OCI-LY7 (cell line): ENCODE data around the gene SIN3B. TPM values are rescaled to one million over a fixed set of nuclear protein-coding genes. Genes with fewer than 3 reads are reported as not detected.

Source experiments
- BruUV-seq: library from RNA; stranded (reverse); fragments of 400-500 nt; replicated peaks from 2 replicates; lab custom pipeline; 2021; lab: Mats Ljungman, UMichigan
- CTCF ChIA-PET: fragments of 300-600 bp; sonication (Branson Sonifier 250); formaldehyde crosslinking; loops from one replicate; lab custom pipeline; 2022; ENCODE audit warnings: antibody characterized with exemption; ENCODE audit not compliant: unreplicated experiment; lab: Charles Lee
- POLR2A ChIA-PET: fragments of 300-600 bp; sonication (Branson Sonifier 250); formaldehyde crosslinking; loops from one replicate; lab custom pipeline; 2022; ENCODE audit warnings: antibody characterized with exemption; lab: Charles Lee
- DNase-seq: peaks from one replicate; pipeline ENCODE4 v3.0.0-alpha.2; 2015; ENCODE audit warnings: low spot score
- H2AFZ ChIP-seq: fragments of 200-600 bp; sonication (generic), shearing (Covaris generic); 2 replicates; pipeline ENCODE4 v1.6.1; 2014; ENCODE audit warnings: mild to moderate bottlenecking, antibody characterized with exemption, low read length, moderate library complexity
- H3K27ac ChIP-seq: fragments of 200-600 bp; sonication (generic); 2 replicates; pipeline ENCODE4 v1.5.1; 2014; ENCODE audit warnings: mixed run types, low read depth, mild to moderate bottlenecking, moderate library complexity, low read length, inconsistent platforms; ENCODE audit not compliant: poor library complexity, severe bottlenecking
- H3K36me3 ChIP-seq: fragments of 200-600 bp; sonication (generic); 2 replicates; pipeline ENCODE4 v1.6.1; 2014; ENCODE audit warnings: mild to moderate bottlenecking, antibody characterized with exemption, low read length, moderate library complexity, mixed read lengths; ENCODE audit not compliant: insufficient read depth
- H3K4me1 ChIP-seq: fragments of 200-600 bp; sonication (generic); 2 replicates; pipeline ENCODE4 v1.5.1; 2014; ENCODE audit warnings: mild to moderate bottlenecking, low read length; ENCODE audit not compliant: insufficient read depth, poor library complexity, severe bottlenecking
- H3K4me2 ChIP-seq: fragments of 200-600 bp; sonication (generic); 2 replicates; pipeline ENCODE4 v1.6.1; 2014; ENCODE audit warnings: mild to moderate bottlenecking, low read length
- H3K4me3 ChIP-seq: fragments of 200-600 bp; sonication (generic); 2 replicates; pipeline ENCODE4 v1.5.1; 2014; ENCODE audit warnings: mild to moderate bottlenecking, low read depth, low read length; ENCODE audit not compliant: poor library complexity, severe bottlenecking
- H3K79me2 ChIP-seq: fragments of 200-600 bp; sonication (generic); 2 replicates; pipeline ENCODE4 v1.6.1; 2016; ENCODE audit warnings: low read depth, mild to moderate bottlenecking, low read length, moderate library complexity, mixed read lengths; ENCODE audit not compliant: insufficient read depth
- H3K9me2 ChIP-seq: fragments of 200-600 bp; sonication (generic); 2 replicates; pipeline ENCODE4 v1.6.1; 2016; ENCODE audit warnings: mild to moderate bottlenecking, low read length, mixed read lengths; ENCODE audit not compliant: insufficient read depth
- H3K9me3 ChIP-seq: fragments of 200-600 bp; sonication (generic); 2 replicates; pipeline ENCODE4 v1.6.1; 2014; ENCODE audit warnings: mild to moderate bottlenecking, mixed run types, low read length, mixed read lengths
- H4K20me1 ChIP-seq: fragments of 200-600 bp; sonication (generic); 2 replicates; pipeline ENCODE4 v1.6.1; 2014; ENCODE audit warnings: mild to moderate bottlenecking, antibody characterized with exemption, low read length, moderate library complexity, mixed read lengths; ENCODE audit not compliant: insufficient read depth
- CTCF ChIP-seq: fragments of 200-600 bp; sonication (generic); conservative IDR thresholded peaks from 2 replicates; pipeline ENCODE4 v1.5.1; 2014; ENCODE audit warnings: mild to moderate bottlenecking, antibody characterized with exemption, low read length, moderate library complexity, mixed read lengths
- EZH2phosphoT487 ChIP-seq: fragments of 200-600 bp; sonication (generic); IDR thresholded peaks from 2 replicates; pipeline ENCODE4 v1.6.1; 2018; ENCODE audit warnings: low read depth, borderline replicate concordance, mild to moderate bottlenecking, mixed run types, antibody characterized with exemption, low read length, moderate library complexity, mixed read lengths
- intact Hi-C: fragments of 100-400 bp; cut with micrococcal nuclease; formaldehyde crosslinking; loops from one replicate; pipeline ENCODE4 v1.10.0; 2022; ENCODE audit not compliant: unreplicated experiment
- total RNA-seq, 2 experiments: library from RNA; depleted of rRNA in 1 of 2; stranded (reverse); fragments of >200 nt in 1 of 2; shearing (Covaris generic) in 1 of 2; gene quantifications; 2 replicates each; pipeline ENCODE4 v1.2.3, GENCODE V29; 2014 to 2022

The SIN3B gene
- total RNA-seq, 2 experiments from 2014 or later: 19.4 to 45.4 TPM

GRCh38 chr19:16922592-16922934, 93.4 kb downstream of the SIN3B start:
- Histone ChIP-seq H3K27ac (no peak overlapping the region), H3K4me2 (no peak overlapping the region), H3K4me1 (no peaks in the 10 kb centered on the region), H3K36me3 (no peaks in the 10 kb centered on the region), H3K9me3 (no peaks in the 10 kb centered on the region), H3K9me2 (no peaks in the 10 kb centered on the region), H2AFZ (no peak overlapping the region), H4K20me1 (no peaks in the 10 kb centered on the region), H3K79me2 (no peaks in the 10 kb centered on the region), H3K4me3 (no peak overlapping the region)
- DNase-seq: no peak
- CTCF ChIA-PET: no interaction called here
- POLR2A ChIA-PET: no interaction called here
- TF ChIP-seq CTCF (no peak), EZH2phosphoT487 (no peak)
- intact Hi-C loops: no loop called here
- BruUV-seq: no TSS peak

- H2AFZ ChIP-seq: no peak overlapping the region
- no peak for TF ChIP-seq CTCF
- no peak for TF ChIP-seq EZH2phosphoT487
- intact Hi-C loops: no loop called here
- ChIA-PET CTCF (no interaction called here), POLR2A (no interaction called here)
- H3K79me2 ChIP-seq: no peaks in the 10 kb centered on the region
- no peak for DNase-seq
- BruUV-seq: no TSS peak
- no peak overlapping the region for H3K4me3 ChIP-seq
- no peaks in the 10 kb centered on the region for H3K36me3 ChIP-seq
- H3K9me2 ChIP-seq: no peaks in the 10 kb centered on the region
- H3K4me2 ChIP-seq: no peak overlapping the region
- H3K9me3 ChIP-seq: no peaks in the 10 kb centered on the region
- no peaks in the 10 kb centered on the region for H4K20me1 ChIP-seq
- no peak overlapping the region for H3K27ac ChIP-seq
- no peaks in the 10 kb centered on the region for H3K4me1 ChIP-seq
Measured at GRCh38 chr19:16922949-16923348, 93.8 kb downstream of the SIN3B start.

- TF ChIP-seq EZH2phosphoT487 (no peak), CTCF (no peak)
- H3K9me3 ChIP-seq: no peaks in the 10 kb centered on the region
- intact Hi-C loops: no loop called here
- no peak overlapping the region for H3K27ac ChIP-seq
- no peak overlapping the region for H2AFZ ChIP-seq
- CTCF ChIA-PET: no interaction called here
- POLR2A ChIA-PET: no interaction called here
- no peak overlapping the region for H3K4me2 ChIP-seq
- H3K36me3 ChIP-seq: no peaks in the 10 kb centered on the region
- no peaks in the 10 kb centered on the region for H4K20me1 ChIP-seq
- H3K79me2 ChIP-seq: no peaks in the 10 kb centered on the region
- no peak for DNase-seq
- H3K4me3 ChIP-seq: no peak overlapping the region
- H3K9me2 ChIP-seq: no peaks in the 10 kb centered on the region
- no TSS peak for BruUV-seq
- H3K4me1 ChIP-seq: no peaks in the 10 kb centered on the region
Measured at GRCh38 chr19:16927883-16928282, 98.7 kb downstream of the SIN3B start.
